HepG2 (cell line): ENCODE results near the gene KCNQ5. TPM values are rescaled to one million over a fixed set of nuclear protein-coding genes. Genes with fewer than 3 reads are reported as not detected.
A peak's percentile ranks its signal among the peaks of the same experiment; 100 is the strongest.

Experiments
- ATAC-seq: fragments of 200-7000 bp; cut with Tn5 transposase; 3 replicates; pipeline ENCODE4 v1.9.1; 2020; ENCODE audit warnings: mild to moderate bottlenecking, moderate library complexity
- BruUV-seq: library from RNA; stranded (reverse); fragments of 400-500 nt; replicated peaks from 2 replicates; lab custom pipeline; 2021; lab: Mats Ljungman, UMichigan
- CTCF ChIA-PET: fragments of 300-600 bp; formaldehyde crosslinking; extraction: SDS; loops from one replicate; lab custom pipeline; 2021; ENCODE audit warnings: low total read pairs, inconsistent platforms, low intra/inter-chr PET ratio; lab: Yijun Ruan, JAX
- POLR2A ChIA-PET: fragments of 350-600 bp; sonication (Branson Sonifier 250); formaldehyde crosslinking; loops from one replicate; lab custom pipeline; 2020; ENCODE audit warnings: antibody characterized with exemption, inconsistent platforms; lab: Yijun Ruan, JAX
- DNase-seq: peaks from one replicate; pipeline ENCODE4 v3.0.0-alpha.2; 2015; ENCODE audit warnings: low spot score
- FAIRE-seq: peaks from 3 replicates; lab custom pipeline; 2011; peaks lifted over from hg19 to GRCh38; lab: Jason Lieb, UNC
- H2AFZ ChIP-seq: one replicate; pipeline ENCODE4 v1.6.1; 2011; ENCODE audit warnings: low read length, inconsistent platforms
- H3K27ac ChIP-seq: fragments of 300-600 bp; 3 replicates; pipeline ENCODE4 v1.8.0; 2011; ENCODE audit warnings: mixed run types, mild to moderate bottlenecking, mixed read lengths, low read length, inconsistent platforms; ENCODE audit not compliant: insufficient read depth; ENCODE audit errors: extremely low read length
- H3K27me3 ChIP-seq, 2 experiments: fragments of 200-600 bp in 1 of 2; 2 replicates in 1 of 2; 3 replicates in 1 of 2; pipeline versions ENCODE4 v1.6.0 to v1.8.0; 2011; ENCODE audit warnings: low read length in 2 of 2, mild to moderate bottlenecking in 2 of 2, moderate library complexity in 2 of 2, inconsistent platforms in 1 of 2; ENCODE audit not compliant: insufficient read depth in 2 of 2, control insufficient read depth in 1 of 2
- H3K36me3 ChIP-seq, 2 experiments: fragments of 200-600 bp in 1 of 2; replicated peaks in 1 of 2; 2 replicates in 1 of 2; 3 replicates in 1 of 2; pipeline versions ENCODE4 v1.5.1 to v1.8.0; 2011; ENCODE audit warnings: low read length in 2 of 2, inconsistent platforms in 1 of 2; ENCODE audit not compliant: insufficient read depth in 2 of 2, control insufficient read depth in 1 of 2
- H3K4me1 ChIP-seq: 2 replicates; pipeline ENCODE4 v1.5.1; 2012; ENCODE audit warnings: low read length, inconsistent platforms; ENCODE audit not compliant: insufficient read depth
- H3K4me2 ChIP-seq: 2 replicates; pipeline ENCODE4 v1.6.0; 2011; ENCODE audit warnings: low read depth, low read length, inconsistent platforms
- H3K4me3 ChIP-seq, 3 experiments: fragments of 200-600 bp in 1 of 3; sonication (generic), shearing (Covaris generic) in 1 of 3; replicated peaks in 1 of 3; 2 replicates each; pipeline ENCODE4 v1.5.1; 2011 to 2016; ENCODE audit warnings: low read length in 3 of 3, inconsistent platforms in 2 of 3, low read depth in 2 of 3, mild to moderate bottlenecking in 2 of 3, control low read depth in 1 of 3, mixed read lengths in 1 of 3; ENCODE audit not compliant: insufficient read depth in 1 of 3
- H3K79me2 ChIP-seq: one replicate; pipeline ENCODE4 v1.6.1; 2011; ENCODE audit warnings: low read length, inconsistent platforms; ENCODE audit not compliant: insufficient read depth
- H3K9ac ChIP-seq: 2 replicates; pipeline ENCODE4 v1.6.0; 2011; ENCODE audit warnings: mild to moderate bottlenecking, low read depth, low read length, inconsistent platforms; ENCODE audit not compliant: insufficient read depth
- H3K9me3 ChIP-seq: 2 replicates; pipeline ENCODE4 v1.5.1; 2012; ENCODE audit warnings: mild to moderate bottlenecking, low read length
- H4K20me1 ChIP-seq: 2 replicates; pipeline ENCODE4 v1.6.0; 2011; ENCODE audit warnings: inconsistent platforms, mild to moderate bottlenecking, low read length, moderate library complexity; ENCODE audit not compliant: insufficient read depth
- CREM ChIP-seq, 2 experiments: sonication (generic) in 1 of 2; formaldehyde crosslinking in 1 of 2; IDR thresholded peaks; 2 replicates each; pipeline versions ENCODE4 v1.4.0 to v1.6.1; 2016 to 2020; ENCODE audit warnings: antibody characterized with exemption in 1 of 2, mild to moderate bottlenecking in 1 of 2, missing genetic modification reagents in 1 of 2
- FOSL2 ChIP-seq: sonication (generic); formaldehyde crosslinking; IDR thresholded peaks from 2 replicates; pipeline ENCODE4 v1.4.0; 2020; ENCODE audit warnings: missing genetic modification reagents
- TAF1 ChIP-seq: sonication (generic); formaldehyde crosslinking; IDR thresholded peaks from 2 replicates; pipeline ENCODE4 v1.4.0; 2020; ENCODE audit warnings: missing genetic modification reagents
- TFDP1 ChIP-seq: IDR thresholded peaks from 2 replicates; pipeline ENCODE4 v1.6.1; 2016; ENCODE audit warnings: missing compliant biosample characterization, missing genetic modification reagents, borderline replicate concordance
- WGBS: methylation state at CpG from one replicate; pipeline ENCODE4 v1.1.6; 2017; ENCODE audit warnings: low lambda C conversion rate; 5-methylcytosine and 5-hydroxymethylcytosine counted together
- in situ Hi-C: cut with HindIII; loops from 2 replicates; pipeline ENCODE4 v1.10.0; 2017; ENCODE audit warnings: low pct_unique_long_range_greater_than_20kb; ENCODE audit not compliant: extremely low pct_ligation_motif_present
- intact Hi-C: fragments of 100-400 bp; cut with micrococcal nuclease; formaldehyde crosslinking; loops from one replicate; pipeline ENCODE4 v1.10.0; 2022; ENCODE audit not compliant: unreplicated experiment
- polyA plus RNA-seq, 8 experiments: library from polyadenylated mRNA; depleted of rRNA in 3 of 8; stranded (reverse) in 7 of 8; unstranded in 1 of 8; fragments of >200 nt; fragmentation: Illumina TruSeq in 4 of 8; extraction: Trizol in 4 of 8; gene quantifications; 2 replicates each; pipeline versions ENCODE4 v1.2.1 to v1.2.3, GENCODE V29; 2011 to 2016; ENCODE audit warnings: low read depth in 4 of 8, missing spikeins in 1 of 8, mixed read lengths in 1 of 8; ENCODE audit not compliant: insufficient read depth in 1 of 8
- total RNA-seq, 5 experiments: library from RNA; depleted of rRNA; stranded (reverse); fragments of >200 nt; fragmentation: Illumina TruSeq; extraction: Trizol; gene quantifications; 2 replicates each; pipeline ENCODE4 v1.2.3, GENCODE V29; 2016; ENCODE audit warnings: low read depth in 1 of 5
- TF ChIP-seq, protein P1 (sequence below): sonication (generic); formaldehyde crosslinking; IDR thresholded peaks from 2 replicates; pipeline ENCODE4 v1.8.0; 2022; ENCODE audit warnings: mild to moderate bottlenecking, missing genetic modification reagents, moderate library complexity
- TF ChIP-seq, protein P2 (sequence below): sonication (generic); formaldehyde crosslinking; IDR thresholded peaks from 2 replicates; pipeline ENCODE4 v1.4.0; 2020; ENCODE audit warnings: missing genetic modification reagents, borderline replicate concordance

KCNQ5 gene
- total and polyA plus RNA-seq, 2 of the 13 experiments (the other 11 are each of a cell fraction or from before 2014, with no cell fraction given) = 0.04 TPM; not detected in 1

GRCh38 chr6:73064266-73064665 lies 442.4 kb downstream of the KCNQ5 start:
- POLR2A ChIA-PET = no interaction called here

DNA sequence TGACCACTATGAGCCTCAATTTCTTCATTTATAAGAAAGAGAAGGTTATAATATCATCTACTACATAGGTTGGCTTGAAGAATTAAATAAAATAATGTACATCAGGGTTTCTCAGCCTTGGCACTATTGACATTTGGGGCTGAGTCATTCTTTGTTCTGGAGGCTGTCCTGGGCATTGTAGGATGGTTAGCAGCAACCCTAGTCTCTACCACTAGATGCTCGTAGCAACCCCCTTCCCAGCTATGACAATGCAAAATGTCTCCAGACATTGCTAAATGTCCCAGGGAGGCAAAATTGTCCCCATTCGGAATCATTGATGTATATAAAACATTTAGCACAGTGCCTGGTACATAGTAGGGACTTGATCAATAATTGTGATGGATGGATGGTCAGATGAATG lies 451.4 kb downstream of the KCNQ5 start:
- Histone ChIP-seq H3K4me2 (no peak overlapping the region), H3K36me3 (no peaks in the 10 kb centered on the region), H2AFZ (no peak overlapping the region), H3K4me3 (no peak overlapping the region), H3K4me1 (no peaks in the 10 kb centered on the region), H3K79me2 (no peaks in the 10 kb centered on the region), H3K27me3 (no peaks in the 10 kb centered on the region), H3K27ac (no peak overlapping the region), H3K9ac (no peak overlapping the region), H4K20me1 (no peaks in the 10 kb centered on the region), H3K9me3 (no peaks in the 10 kb centered on the region)
- DNase-seq = peak; percentile 8
- CTCF ChIA-PET = no interaction called here
- POLR2A ChIA-PET = no interaction called here
- no peak for ATAC-seq
- WGBS = 0% methylated on average over 2 of the region's 2 CpGs
- no TSS peak for BruUV-seq
- no peak for TF ChIP-seq TAF1 (CRISPR knock-in tag)
- no peak for TF ChIP-seq TFDP1
- TF ChIP-seq, protein P1, sequence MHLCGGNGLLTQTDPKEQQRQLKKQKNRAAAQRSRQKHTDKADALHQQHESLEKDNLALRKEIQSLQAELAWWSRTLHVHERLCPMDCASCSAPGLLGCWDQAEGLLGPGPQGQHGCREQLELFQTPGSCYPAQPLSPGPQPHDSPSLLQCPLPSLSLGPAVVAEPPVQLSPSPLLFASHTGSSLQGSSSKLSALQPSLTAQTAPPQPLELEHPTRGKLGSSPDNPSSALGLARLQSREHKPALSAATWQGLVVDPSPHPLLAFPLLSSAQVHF (CRISPR knock-in tag) = no peak
- in situ Hi-C loops (no loop called here), intact Hi-C loops (no loop called here)
- no peak for FAIRE-seq

More at GRCh38 chr6:73064266-73064665, 442.4 kb downstream of the KCNQ5 start:
- CTCF ChIA-PET = no interaction called here
- H3K27me3 ChIP-seq = no peaks in the 10 kb centered on the region
- FAIRE-seq (no peak), ATAC-seq (no peak), DNase-seq (no peak)
- no TSS peak for BruUV-seq
- H3K9ac ChIP-seq = no peak overlapping the region
- H2AFZ ChIP-seq = no peak overlapping the region
- no peaks in the 10 kb centered on the region for H3K9me3 ChIP-seq
- H3K27ac ChIP-seq = no peak overlapping the region
- no peak overlapping the region for H3K4me2 ChIP-seq
- in situ Hi-C loops = no loop called here
- no peak for TF ChIP-seq FOSL2
- TF ChIP-seq, protein P2, sequence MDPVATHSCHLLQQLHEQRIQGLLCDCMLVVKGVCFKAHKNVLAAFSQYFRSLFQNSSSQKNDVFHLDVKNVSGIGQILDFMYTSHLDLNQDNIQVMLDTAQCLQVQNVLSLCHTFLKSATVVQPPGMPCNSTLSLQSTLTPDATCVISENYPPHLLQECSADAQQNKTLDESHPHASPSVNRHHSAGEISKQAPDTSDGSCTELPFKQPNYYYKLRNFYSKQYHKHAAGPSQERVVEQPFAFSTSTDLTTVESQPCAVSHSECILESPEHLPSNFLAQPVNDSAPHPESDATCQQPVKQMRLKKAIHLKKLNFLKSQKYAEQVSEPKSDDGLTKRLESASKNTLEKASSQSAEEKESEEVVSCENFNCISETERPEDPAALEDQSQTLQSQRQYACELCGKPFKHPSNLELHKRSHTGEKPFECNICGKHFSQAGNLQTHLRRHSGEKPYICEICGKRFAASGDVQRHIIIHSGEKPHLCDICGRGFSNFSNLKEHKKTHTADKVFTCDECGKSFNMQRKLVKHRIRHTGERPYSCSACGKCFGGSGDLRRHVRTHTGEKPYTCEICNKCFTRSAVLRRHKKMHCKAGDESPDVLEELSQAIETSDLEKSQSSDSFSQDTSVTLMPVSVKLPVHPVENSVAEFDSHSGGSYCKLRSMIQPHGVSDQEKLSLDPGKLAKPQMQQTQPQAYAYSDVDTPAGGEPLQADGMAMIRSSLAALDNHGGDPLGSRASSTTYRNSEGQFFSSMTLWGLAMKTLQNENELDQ (CRISPR knock-in tag) = no peak
- TF ChIP-seq CREM (IDR thresholded peaks at IDR 0.05) = no peak
- TF ChIP-seq CREM (CRISPR knock-in tag; IDR thresholded peaks at IDR 0.05) = no peak
- H3K4me1 ChIP-seq = no peaks in the 10 kb centered on the region
- 12% methylated on average over 1 of the region's 1 CpG for WGBS
- no peaks in the 10 kb centered on the region for H3K79me2 ChIP-seq
- no peak overlapping the region for H3K4me3 ChIP-seq
- intact Hi-C loops = no loop called here
- no peaks in the 10 kb centered on the region for H4K20me1 ChIP-seq
- H3K36me3 ChIP-seq = no peaks in the 10 kb centered on the region
